H1 (cell line): ENCODE results near the gene DNAJB6. TPM values are rescaled to one million over a fixed set of nuclear protein-coding genes. Genes with fewer than 3 reads are reported as not detected.

Source experiments
- BACH1 ChIP-seq: IDR thresholded peaks from 2 replicates; pipeline ENCODE4 v1.6.1; 2012; ENCODE audit warnings: low read length, improper control_type of control experiment
- HDAC2 ChIP-seq, 2 experiments: fragments of 300-600 bp in 1 of 2; sonication (generic) in 1 of 2; IDR thresholded peaks; 2 replicates each; pipeline ENCODE4 v1.6.1; 2011 to 2012; ENCODE audit warnings: low read depth in 2 of 2, low read length in 2 of 2, mild to moderate bottlenecking in 2 of 2, moderate library complexity in 2 of 2, borderline replicate concordance in 1 of 2, inconsistent platforms in 1 of 2
- RAD21 ChIP-seq, 2 experiments: IDR thresholded peaks in 1 of 2; conservative IDR thresholded peaks in 1 of 2; 2 replicates each; pipeline ENCODE4 v1.6.1; 2011; ENCODE audit warnings: low read depth in 2 of 2, low read length in 2 of 2, improper control_type of control experiment in 1 of 2, inconsistent platforms in 1 of 2, mild to moderate bottlenecking in 1 of 2, moderate library complexity in 1 of 2
- TCF12 ChIP-seq: IDR thresholded peaks from 2 replicates; pipeline ENCODE4 v1.6.1; 2011; ENCODE audit warnings: low read depth, mild to moderate bottlenecking, low read length
- polyA plus RNA-seq, 7 experiments: library from polyadenylated mRNA; depleted of rRNA in 3 of 7; stranded (reverse) in 5 of 7; unstranded in 2 of 7; fragments of >200 nt in 5 of 7; fragments of 200-250 nt in 2 of 7; gene quantifications; 1 replicate in 5 of 7; 2 replicates in 1 of 7; 4 replicates in 1 of 7; pipeline versions ENCODE4 v1.2.1 to v1.2.3, GENCODE V29; 2011 to 2013; ENCODE audit warnings: missing spikeins in 2 of 7, mixed read lengths in 2 of 7
- total RNA-seq: library from RNA; stranded (reverse); fragmentation: NEBNext Ultra II Directional; extraction: Animal tissue kit (Norgen Biotek cat#: 25700); gene quantifications from 2 replicates; pipeline ENCODE4 v1.2.1, GENCODE V29; 2021
- TF ChIP-seq, protein P1 (sequence below): fragments of 300-600 bp; sonication (generic); IDR thresholded peaks from 2 replicates; pipeline ENCODE4 v1.7.1; 2012; ENCODE audit warnings: low read length, moderate library complexity, mild to moderate bottlenecking, inconsistent platforms; ENCODE audit not compliant: insufficient replicate concordance
- TF ChIP-seq, protein P2 (sequence below), 3 experiments: IDR thresholded peaks; 1 replicate in 2 of 3; 2 replicates in 1 of 3; pipeline versions ENCODE4 v1.5.1 to v1.6.1; 2011; ENCODE audit warnings: low read length in 3 of 3, mild to moderate bottlenecking in 3 of 3, inconsistent platforms in 2 of 3, low read depth in 1 of 3, moderate library complexity in 1 of 3; ENCODE audit not compliant: insufficient read depth in 1 of 3; ENCODE audit errors: control extremely low read depth in 1 of 3

Gene DNAJB6
- total and polyA plus RNA-seq, 2 of the 8 experiments (the other 6 are each of a cell fraction or from before 2014, with no cell fraction given) = 166 to 295 TPM

DNA sequence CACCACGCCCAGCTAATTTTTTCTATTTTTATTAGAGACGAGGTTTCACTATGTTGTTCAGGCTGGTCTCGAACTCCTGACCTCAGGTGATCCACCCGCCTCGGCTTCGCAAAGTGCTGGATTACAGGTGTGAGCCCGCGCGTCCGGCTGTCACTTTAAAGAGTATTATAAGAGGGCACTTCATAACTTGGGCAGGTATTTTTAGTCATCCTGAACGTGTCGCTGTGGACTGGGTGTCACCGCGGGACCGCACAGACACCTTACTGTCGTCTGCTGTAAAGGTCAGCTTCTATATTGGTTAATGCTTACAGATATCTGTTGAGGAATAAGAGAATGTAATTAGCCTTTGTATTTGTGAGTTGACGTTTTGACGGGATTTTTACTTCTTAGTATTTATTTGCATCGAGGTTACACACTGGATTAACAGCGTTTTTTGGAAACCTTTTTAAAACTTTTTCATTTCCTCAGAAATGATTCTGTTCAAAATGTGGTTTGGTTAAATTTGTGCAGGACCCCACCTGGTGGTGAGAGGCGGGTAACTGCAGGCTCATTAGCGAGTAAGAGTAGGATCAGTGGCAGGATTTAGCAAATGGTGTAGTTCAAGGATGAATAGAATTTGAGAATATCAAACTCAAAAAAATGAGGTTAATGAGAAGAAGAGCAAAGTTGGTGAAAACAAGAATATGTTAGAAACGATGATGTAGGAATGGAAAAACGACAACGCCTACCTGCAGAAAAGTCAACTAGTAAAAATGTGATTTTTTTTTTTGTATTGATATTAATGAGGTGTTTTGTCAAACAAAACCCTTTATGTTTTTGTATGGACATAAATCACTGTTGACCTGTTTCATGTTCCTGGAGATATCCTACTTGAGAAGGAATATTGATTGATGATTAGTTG, 3.2 kb downstream of the DNAJB6 start (continued):
- TF ChIP-seq, protein P1, sequence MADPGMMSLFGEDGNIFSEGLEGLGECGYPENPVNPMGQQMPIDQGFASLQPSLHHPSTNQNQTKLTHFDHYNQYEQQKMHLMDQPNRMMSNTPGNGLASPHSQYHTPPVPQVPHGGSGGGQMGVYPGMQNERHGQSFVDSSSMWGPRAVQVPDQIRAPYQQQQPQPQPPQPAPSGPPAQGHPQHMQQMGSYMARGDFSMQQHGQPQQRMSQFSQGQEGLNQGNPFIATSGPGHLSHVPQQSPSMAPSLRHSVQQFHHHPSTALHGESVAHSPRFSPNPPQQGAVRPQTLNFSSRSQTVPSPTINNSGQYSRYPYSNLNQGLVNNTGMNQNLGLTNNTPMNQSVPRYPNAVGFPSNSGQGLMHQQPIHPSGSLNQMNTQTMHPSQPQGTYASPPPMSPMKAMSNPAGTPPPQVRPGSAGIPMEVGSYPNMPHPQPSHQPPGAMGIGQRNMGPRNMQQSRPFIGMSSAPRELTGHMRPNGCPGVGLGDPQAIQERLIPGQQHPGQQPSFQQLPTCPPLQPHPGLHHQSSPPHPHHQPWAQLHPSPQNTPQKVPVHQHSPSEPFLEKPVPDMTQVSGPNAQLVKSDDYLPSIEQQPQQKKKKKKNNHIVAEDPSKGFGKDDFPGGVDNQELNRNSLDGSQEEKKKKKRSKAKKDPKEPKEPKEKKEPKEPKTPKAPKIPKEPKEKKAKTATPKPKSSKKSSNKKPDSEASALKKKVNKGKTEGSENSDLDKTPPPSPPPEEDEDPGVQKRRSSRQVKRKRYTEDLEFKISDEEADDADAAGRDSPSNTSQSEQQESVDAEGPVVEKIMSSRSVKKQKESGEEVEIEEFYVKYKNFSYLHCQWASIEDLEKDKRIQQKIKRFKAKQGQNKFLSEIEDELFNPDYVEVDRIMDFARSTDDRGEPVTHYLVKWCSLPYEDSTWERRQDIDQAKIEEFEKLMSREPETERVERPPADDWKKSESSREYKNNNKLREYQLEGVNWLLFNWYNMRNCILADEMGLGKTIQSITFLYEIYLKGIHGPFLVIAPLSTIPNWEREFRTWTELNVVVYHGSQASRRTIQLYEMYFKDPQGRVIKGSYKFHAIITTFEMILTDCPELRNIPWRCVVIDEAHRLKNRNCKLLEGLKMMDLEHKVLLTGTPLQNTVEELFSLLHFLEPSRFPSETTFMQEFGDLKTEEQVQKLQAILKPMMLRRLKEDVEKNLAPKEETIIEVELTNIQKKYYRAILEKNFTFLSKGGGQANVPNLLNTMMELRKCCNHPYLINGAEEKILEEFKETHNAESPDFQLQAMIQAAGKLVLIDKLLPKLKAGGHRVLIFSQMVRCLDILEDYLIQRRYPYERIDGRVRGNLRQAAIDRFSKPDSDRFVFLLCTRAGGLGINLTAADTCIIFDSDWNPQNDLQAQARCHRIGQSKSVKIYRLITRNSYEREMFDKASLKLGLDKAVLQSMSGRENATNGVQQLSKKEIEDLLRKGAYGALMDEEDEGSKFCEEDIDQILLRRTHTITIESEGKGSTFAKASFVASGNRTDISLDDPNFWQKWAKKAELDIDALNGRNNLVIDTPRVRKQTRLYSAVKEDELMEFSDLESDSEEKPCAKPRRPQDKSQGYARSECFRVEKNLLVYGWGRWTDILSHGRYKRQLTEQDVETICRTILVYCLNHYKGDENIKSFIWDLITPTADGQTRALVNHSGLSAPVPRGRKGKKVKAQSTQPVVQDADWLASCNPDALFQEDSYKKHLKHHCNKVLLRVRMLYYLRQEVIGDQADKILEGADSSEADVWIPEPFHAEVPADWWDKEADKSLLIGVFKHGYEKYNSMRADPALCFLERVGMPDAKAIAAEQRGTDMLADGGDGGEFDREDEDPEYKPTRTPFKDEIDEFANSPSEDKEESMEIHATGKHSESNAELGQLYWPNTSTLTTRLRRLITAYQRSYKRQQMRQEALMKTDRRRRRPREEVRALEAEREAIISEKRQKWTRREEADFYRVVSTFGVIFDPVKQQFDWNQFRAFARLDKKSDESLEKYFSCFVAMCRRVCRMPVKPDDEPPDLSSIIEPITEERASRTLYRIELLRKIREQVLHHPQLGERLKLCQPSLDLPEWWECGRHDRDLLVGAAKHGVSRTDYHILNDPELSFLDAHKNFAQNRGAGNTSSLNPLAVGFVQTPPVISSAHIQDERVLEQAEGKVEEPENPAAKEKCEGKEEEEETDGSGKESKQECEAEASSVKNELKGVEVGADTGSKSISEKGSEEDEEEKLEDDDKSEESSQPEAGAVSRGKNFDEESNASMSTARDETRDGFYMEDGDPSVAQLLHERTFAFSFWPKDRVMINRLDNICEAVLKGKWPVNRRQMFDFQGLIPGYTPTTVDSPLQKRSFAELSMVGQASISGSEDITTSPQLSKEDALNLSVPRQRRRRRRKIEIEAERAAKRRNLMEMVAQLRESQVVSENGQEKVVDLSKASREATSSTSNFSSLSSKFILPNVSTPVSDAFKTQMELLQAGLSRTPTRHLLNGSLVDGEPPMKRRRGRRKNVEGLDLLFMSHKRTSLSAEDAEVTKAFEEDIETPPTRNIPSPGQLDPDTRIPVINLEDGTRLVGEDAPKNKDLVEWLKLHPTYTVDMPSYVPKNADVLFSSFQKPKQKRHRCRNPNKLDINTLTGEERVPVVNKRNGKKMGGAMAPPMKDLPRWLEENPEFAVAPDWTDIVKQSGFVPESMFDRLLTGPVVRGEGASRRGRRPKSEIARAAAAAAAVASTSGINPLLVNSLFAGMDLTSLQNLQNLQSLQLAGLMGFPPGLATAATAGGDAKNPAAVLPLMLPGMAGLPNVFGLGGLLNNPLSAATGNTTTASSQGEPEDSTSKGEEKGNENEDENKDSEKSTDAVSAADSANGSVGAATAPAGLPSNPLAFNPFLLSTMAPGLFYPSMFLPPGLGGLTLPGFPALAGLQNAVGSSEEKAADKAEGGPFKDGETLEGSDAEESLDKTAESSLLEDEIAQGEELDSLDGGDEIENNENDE = peak; percentile 48
- TF ChIP-seq BACH1 (no peak), TCF12 (no peak), RAD21 (IDR thresholded peaks at IDR 0.05 in 1 of 2, conservative IDR thresholded peaks at IDR 0.05 in 1 of 2; ENCODE audit: low read depth in 2 of 2, low read length in 2 of 2) (peak; percentile 59 to 68), HDAC2 (IDR thresholded peaks at IDR 0.05; ENCODE audit: borderline replicate concordance in 1 of 2, low read depth in 2 of 2, low read length in 2 of 2) (no peak)
- TF ChIP-seq, protein P2, sequence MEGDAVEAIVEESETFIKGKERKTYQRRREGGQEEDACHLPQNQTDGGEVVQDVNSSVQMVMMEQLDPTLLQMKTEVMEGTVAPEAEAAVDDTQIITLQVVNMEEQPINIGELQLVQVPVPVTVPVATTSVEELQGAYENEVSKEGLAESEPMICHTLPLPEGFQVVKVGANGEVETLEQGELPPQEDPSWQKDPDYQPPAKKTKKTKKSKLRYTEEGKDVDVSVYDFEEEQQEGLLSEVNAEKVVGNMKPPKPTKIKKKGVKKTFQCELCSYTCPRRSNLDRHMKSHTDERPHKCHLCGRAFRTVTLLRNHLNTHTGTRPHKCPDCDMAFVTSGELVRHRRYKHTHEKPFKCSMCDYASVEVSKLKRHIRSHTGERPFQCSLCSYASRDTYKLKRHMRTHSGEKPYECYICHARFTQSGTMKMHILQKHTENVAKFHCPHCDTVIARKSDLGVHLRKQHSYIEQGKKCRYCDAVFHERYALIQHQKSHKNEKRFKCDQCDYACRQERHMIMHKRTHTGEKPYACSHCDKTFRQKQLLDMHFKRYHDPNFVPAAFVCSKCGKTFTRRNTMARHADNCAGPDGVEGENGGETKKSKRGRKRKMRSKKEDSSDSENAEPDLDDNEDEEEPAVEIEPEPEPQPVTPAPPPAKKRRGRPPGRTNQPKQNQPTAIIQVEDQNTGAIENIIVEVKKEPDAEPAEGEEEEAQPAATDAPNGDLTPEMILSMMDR (IDR thresholded peaks at IDR 0.05; ENCODE audit: control extremely low read depth in 1 of 3, insufficient read depth in 1 of 3, low read depth in 1 of 3, low read length in 3 of 3) = peak; percentile 58 to 80 (median 69)
